HG02610 (cell line): Measurements from ENCODE around the gene PPP2R2C.
A peak's percentile ranks its signal among the peaks of the same experiment; 100 is the strongest.

Experiments used
- ATAC-seq: cut with Tn5 transposase; IDR thresholded peaks from one replicate; pipeline ENCODE4 v1.9.1; 2021; ENCODE audit warnings: mild to moderate bottlenecking, moderate library complexity; ENCODE audit not compliant: unreplicated experiment

Gene PPP2R2C

GRCh38 chr4:6294705-6295421 is 177.6 kb downstream of the PPP2R2C start:
- ATAC-seq, result no peak

DNA sequence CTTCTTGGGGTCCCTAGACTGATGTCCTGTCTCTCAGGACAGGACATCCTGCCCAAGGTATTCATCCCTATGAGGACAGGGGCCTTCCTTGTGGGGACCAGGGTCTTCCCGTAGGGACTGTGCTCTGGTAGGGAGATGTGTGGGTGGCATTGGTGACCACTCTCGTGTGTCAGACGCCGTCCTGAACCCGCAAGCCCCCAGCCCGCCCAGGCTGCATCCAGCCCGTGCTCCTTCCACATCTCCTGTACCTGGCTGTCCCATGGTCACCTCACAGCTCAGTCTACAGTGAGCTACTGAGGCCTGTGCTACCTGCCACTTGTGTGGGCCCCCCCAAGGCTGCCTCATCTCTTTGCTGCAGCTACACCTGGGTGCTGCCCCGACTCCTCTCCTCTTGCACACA is 178.8 kb downstream of the PPP2R2C start:
- no peak for ATAC-seq

DNA sequence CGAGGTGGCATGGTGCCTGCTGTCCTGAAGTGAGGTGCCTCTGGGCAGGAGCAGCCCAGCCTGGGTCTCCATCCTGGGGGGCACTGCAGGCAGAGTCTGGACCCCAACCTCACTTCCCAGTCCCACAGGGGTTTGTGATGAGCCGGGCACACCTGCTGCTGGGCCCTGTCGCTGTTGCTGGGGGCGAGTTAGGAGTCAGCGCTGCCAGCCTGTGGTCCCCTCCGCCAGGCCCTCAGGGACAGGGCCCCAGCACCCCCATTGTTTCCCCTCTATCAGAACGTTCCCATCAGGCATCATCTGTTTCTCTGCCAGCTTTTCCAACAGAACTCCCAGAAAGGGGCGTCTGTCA is 179.3 kb downstream of the PPP2R2C start:
- ATAC-seq, result no peak

GRCh38 chr4:6292376-6293096 is 179.9 kb downstream of the PPP2R2C start:
- no peak for ATAC-seq

GRCh38 chr4:6291784-6292297 is 180.6 kb downstream of the PPP2R2C start:
- ATAC-seq, result no peak

GRCh38 chr4:6290769-6291547 is 181.5 kb downstream of the PPP2R2C start:
- ATAC-seq, result no peak

DNA sequence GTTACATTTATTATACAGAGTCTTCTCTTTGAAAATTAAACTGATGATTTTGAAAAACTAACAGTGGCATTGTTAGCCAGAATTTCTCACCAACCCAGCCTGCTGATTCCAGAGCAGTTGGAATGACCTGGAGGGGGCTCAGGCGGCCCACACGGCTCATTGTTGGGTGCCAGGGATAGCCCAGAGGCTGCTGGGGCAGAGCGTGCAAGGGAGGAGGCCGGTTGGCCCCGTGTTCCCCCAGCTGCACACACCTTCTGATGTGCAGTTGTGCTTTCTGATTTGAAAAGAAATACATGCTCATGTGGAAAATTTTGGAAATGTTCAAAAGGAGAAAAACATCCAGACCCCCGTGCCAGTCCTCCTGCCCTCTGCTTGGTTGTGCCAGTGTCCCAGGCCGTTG is 182.2 kb downstream of the PPP2R2C start:
- ATAC-seq, result no peak

DNA sequence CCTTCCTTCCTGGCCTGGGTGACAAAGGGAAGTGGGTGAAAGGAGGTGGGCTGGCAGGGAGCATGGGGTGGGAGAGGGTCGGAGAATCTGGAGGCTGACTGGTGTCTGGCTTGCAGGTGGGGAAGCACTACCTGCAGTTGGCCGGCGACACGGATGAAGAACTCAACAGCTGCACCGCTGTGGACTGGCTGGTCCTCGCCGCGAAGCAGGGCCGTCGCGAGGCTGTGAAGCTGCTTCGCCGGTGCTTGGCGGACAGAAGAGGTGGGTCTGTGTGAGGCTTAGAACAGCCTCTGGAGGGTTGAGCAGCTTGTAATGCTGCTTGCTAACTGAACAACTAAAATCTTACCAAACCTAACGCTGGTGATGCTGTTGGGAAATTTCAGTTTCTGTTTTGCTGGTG is 183.5 kb downstream of the PPP2R2C start:
- no peak for ATAC-seq

DNA sequence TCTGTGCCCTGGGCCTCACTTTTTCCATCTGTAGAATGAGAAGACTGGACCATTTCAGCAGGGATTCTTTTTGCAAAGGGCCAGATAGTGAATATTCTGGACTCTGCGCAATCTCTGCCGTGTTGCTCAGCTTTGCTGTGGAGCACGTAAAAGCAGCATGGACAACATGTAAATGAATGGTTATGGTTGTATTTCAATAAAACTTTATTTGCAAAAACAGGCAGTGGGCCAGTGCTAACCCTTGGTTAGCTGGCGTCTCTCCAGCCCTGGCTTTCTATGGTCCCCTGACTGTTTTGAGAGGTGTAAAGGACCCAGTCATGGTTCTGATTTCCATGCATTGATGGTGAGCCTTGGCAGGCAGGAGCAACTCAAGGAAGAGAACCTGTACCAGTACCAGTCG is 184.1 kb downstream of the PPP2R2C start:
- no peak for ATAC-seq

DNA sequence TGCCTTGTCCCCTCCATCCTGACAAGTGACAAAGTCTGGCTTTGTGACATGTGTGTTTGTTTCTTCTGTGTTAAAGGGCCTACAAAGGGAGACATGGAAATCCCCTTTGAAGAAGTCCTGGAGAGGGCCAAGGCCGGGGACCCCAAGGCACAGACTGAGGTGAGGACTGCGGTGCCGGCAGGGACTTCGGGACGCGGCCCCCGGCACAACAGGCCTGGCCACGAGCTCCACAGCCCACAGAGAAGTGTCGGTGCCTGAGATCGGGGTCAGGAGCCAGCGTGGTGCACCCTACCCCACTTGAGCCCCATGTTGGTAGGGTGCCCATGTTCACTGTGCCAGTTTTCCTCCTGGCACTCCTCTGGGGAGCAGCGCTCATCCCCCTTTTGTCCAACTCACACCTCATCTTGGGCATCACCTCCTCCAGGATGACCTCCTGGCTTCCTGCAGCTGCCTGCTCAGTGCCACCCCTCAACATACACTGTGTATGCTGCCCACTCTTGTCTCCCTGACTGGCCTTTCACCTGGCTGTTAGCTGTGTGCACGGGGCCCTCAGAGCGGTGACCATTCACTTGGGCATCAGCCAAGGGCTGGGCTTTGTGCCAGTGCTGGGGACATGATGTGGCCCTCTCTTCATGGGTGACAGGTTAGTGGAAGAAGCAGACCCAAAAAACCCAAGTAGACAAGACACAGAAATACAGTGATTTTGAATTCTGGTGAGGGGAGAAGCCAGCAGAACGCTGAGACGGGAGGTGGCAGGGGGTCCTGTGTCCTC is 185.2 kb downstream of the PPP2R2C start:
- no peak for ATAC-seq

- no peak for ATAC-seq
These were observed 189.1 kb downstream of the PPP2R2C start for GRCh38 chr4:6283282-6283681.

GRCh38 chr4:6282314-6282771 is 190.1 kb downstream of the PPP2R2C start:
- no peak for ATAC-seq

GRCh38 chr4:6281436-6282313 is 190.7 kb downstream of the PPP2R2C start:
- no peak for ATAC-seq

- no peak for ATAC-seq
These were observed 191.9 kb downstream of the PPP2R2C start for GRCh38 chr4:6280365-6280996.

DNA sequence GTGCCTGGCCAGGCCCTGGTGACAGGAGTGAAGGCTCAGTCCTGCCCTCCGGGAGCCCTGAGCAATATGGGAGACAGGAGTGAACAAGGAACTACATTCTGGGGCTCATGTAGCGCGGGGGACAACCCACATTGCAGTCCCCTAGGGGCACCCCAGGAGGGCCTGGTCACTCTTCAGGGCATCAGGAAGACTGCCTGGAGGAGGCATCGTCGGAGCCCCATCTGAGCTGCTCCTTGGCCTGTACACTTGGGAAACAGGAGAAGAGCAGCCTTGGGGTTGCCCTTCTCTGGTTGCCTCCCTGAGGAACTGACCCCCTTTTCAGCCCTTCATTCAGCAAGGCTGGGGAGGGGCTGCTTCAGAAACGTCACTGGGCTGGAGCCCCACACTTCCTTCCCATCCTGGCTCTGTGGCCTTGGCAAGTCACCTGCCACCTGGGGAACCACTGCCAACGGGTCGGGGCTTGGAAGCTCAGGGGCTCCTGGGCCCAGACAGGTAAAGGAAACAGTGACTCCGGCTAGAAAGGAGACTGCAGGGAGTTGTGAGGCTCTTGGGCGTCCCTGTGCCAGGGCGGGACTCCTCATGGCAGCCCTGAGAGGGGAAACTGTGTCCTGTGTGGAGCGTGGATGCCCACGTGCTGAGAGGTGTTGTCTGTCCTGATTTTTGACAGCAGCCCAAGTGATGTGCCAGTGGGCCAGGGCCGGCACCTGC is 192.7 kb downstream of the PPP2R2C start:
- ATAC-seq, result no peak

DNA sequence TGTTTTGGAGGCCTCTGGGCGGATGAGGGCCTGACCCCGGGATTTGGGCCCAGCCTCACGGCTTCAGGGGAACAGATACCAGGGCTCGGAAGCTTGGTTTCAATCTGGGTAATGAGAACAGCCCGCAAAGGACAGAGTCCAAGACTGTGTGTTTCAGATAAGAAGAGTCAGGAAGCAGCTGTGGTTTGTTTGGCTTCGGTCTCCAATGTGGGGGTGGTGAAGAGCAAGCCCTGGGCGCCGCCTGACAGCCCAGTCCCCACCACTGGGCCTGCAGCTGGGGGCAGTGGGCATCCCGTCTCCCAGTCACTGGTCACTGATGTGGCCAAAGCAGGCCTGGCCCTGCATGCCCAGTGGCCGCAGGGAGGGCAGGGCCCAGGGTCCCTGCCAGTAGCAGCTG is 193.6 kb downstream of the PPP2R2C start:
- peak; percentile 80 for ATAC-seq

DNA sequence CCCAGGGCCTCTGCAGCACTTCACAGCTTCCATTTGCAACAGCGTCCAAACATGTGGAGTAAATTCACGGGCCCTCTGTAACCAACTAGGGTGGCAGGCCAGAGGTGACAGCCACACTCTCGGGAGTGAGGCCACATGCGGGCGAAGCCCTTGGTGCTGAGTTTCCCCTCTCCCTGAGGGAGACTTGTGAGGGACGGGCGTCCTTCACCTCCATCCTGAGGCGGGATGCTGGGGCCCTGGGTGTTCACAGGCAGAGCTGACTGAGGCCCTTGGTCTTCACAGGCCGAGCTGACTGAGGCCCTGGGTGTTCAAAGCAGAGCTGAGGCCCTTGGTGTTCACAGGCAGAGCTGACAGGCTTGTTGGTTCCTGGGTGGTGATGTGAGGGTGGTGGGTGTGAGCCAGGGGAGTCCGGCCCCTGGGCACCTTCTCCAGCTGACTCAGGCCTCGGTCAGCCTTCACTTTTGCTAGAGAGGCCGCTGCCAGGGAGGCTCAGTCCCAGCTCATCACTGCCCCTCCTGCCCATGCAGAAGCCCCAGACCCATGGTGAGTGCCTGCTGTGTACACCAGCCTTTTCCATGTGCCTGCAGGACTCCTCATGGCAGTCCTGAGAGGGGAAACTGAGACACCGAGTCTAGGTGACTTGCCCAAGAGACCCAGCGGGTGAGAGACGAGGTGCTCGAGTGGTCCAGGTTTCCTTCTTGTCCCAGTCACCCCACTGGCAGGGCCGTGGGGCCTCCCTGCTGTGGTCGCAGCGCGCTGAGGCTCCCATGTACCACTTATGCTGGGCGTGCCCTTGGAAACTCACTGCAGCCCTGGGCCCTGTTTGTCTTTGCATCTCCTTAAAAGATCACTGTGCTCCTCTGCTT is 194.2 kb downstream of the PPP2R2C start:
- no peak for ATAC-seq
